Epithelial cell of esophagus (primary cell): ENCODE data around the gene SUGCT.
A peak's percentile ranks its signal among the peaks of the same experiment; 100 is the strongest.

Source experiments
- DNase-seq: peaks from one replicate; pipeline ENCODE4 v3.0.0; 2010; ENCODE audit warnings: low read depth
- H3K4me3 ChIP-seq: 2 replicates; pipeline ENCODE4 v1.5.1; 2011; ENCODE audit warnings: mild to moderate bottlenecking, low read length, control low read depth
- CTCF ChIP-seq: IDR thresholded peaks from 2 replicates; pipeline ENCODE4 v1.5.1; 2011; ENCODE audit warnings: low read depth, mild to moderate bottlenecking, low read length, control low read depth, inconsistent platforms; ENCODE audit not compliant: insufficient read depth; ENCODE audit errors: missing control alignments

Gene SUGCT

GRCh38 chr7:40221836-40222235, 87.0 kb downstream of the SUGCT start:
- TF ChIP-seq CTCF: no peak
- DNase-seq: peak; percentile 70
- H3K4me3 ChIP-seq: no peak overlapping the region

- no peak overlapping the region for H3K4me3 ChIP-seq
- no peak for DNase-seq
- no peak for TF ChIP-seq CTCF
Measured at GRCh38 chr7:40223451-40224127, 88.8 kb downstream of the SUGCT start.

GRCh38 chr7:40230101-40230500, 95.3 kb downstream of the SUGCT start:
- H3K4me3 ChIP-seq: no peak overlapping the region
- DNase-seq: no peak
- TF ChIP-seq CTCF: no peak

- no peak for TF ChIP-seq CTCF
- H3K4me3 ChIP-seq: no peak overlapping the region
- no peak for DNase-seq
Measured at GRCh38 chr7:40231796-40232195, 97.0 kb downstream of the SUGCT start.

GRCh38 chr7:40232242-40232893, 97.6 kb downstream of the SUGCT start:
- DNase-seq: peak; percentile 61
- TF ChIP-seq CTCF: peak; percentile 62
- H3K4me3 ChIP-seq: no peak overlapping the region

GRCh38 chr7:40234046-40234445, 99.2 kb downstream of the SUGCT start:
- no peak overlapping the region for H3K4me3 ChIP-seq
- no peak for TF ChIP-seq CTCF
- no peak for DNase-seq

- DNase-seq: no peak
- no peak for TF ChIP-seq CTCF
- no peak overlapping the region for H3K4me3 ChIP-seq
Measured at GRCh38 chr7:40234666-40235065, 99.9 kb downstream of the SUGCT start.
